IMR-90 (cell line): Measurements from ENCODE around the gene A4GALT.

ENCODE experiments used
- BHLHE40 ChIP-seq: fragments of 150-350 bp; IDR thresholded peaks from 2 replicates; pipeline ENCODE4 v1.6.1; 2016; ENCODE audit warnings: mild to moderate bottlenecking, low read depth, low read length
- CEBPB ChIP-seq: IDR thresholded peaks from 2 replicates; pipeline ENCODE4 v1.6.1; 2012; ENCODE audit warnings: low read depth, low read length, improper control_type of control experiment
- CHD1 ChIP-seq: IDR thresholded peaks from 2 replicates; pipeline ENCODE4 v1.6.1; 2012; ENCODE audit warnings: low read depth, low read length, improper control_type of control experiment
- MAFK ChIP-seq: IDR thresholded peaks from 2 replicates; pipeline ENCODE4 v1.6.1; 2012; ENCODE audit warnings: low read depth, low read length, improper control_type of control experiment
- MXI1 ChIP-seq: IDR thresholded peaks from 2 replicates; pipeline ENCODE4 v1.6.1; 2012; ENCODE audit warnings: low read depth, mild to moderate bottlenecking, low read length, moderate library complexity, borderline replicate concordance
- POLR2A ChIP-seq: IDR thresholded peaks from 2 replicates; pipeline ENCODE4 v1.6.1; 2012; ENCODE audit warnings: mild to moderate bottlenecking, low read depth, low read length
- RCOR1 ChIP-seq: IDR thresholded peaks from 2 replicates; pipeline ENCODE4 v1.6.1; 2012; ENCODE audit warnings: mild to moderate bottlenecking, low read length, improper control_type of control experiment; ENCODE audit not compliant: insufficient replicate concordance
- SMC3 ChIP-seq: fragments of 150-350 bp; IDR thresholded peaks from 2 replicates; pipeline ENCODE4 v1.6.1; 2016; ENCODE audit warnings: low read depth, mild to moderate bottlenecking, antibody characterized with exemption, low read length, moderate library complexity
- TF ChIP-seq, protein P1 (sequence below): conservative IDR thresholded peaks from 2 replicates; pipeline ENCODE4 v1.5.1; 2012; ENCODE audit warnings: mild to moderate bottlenecking, low read depth, low read length, improper control_type of control experiment
- TF ChIP-seq, protein P2 (sequence below): fragments of 150-350 bp; IDR thresholded peaks from 2 replicates; pipeline ENCODE4 v1.6.1; 2017; ENCODE audit warnings: mild to moderate bottlenecking, antibody characterized with exemption, low read length, low read depth

DNA sequence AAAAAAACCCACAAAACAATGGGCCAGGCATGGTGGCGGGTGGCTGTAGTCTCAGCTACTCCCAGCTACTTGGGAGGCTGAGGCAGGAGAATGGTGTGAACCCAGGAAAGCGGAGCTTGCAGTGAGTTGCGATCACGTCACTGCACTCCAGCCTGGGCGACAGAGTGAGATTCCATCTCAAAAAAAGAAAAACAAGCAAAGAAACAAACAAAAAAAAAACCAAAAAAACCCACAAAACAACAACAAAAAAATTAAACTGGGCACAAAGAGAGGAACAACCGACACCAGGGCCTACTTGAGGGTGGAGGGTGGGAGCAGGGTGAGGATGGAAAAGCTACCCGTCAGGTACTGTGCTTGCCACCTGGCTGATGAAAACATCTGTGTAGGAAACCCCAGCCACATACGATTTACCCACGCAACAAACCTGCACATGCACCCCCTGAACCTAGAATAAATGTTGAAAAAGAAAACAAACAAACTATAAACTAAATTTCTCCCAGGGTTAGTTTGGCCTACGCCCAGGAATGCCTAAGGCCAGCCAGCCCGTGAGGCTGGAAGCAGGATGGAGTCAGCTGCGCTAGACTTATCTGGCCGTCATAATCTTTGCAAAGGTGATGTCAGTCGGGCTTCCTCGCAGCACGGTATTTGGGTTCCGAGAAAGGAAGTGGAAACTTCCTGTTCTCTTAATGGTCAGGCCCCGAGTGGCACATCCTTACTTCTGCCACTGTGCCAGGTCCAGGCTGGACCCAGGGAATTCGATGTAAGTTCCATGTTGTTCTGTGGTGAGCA, 49.6 kb downstream of the A4GALT start:
- TF ChIP-seq CHD1 (no peak), RCOR1 (no peak), SMC3 (no peak), CEBPB (no peak), MAFK (no peak), MXI1 (no peak), POLR2A (no peak), BHLHE40 (no peak)
- TF ChIP-seq, protein P1, sequence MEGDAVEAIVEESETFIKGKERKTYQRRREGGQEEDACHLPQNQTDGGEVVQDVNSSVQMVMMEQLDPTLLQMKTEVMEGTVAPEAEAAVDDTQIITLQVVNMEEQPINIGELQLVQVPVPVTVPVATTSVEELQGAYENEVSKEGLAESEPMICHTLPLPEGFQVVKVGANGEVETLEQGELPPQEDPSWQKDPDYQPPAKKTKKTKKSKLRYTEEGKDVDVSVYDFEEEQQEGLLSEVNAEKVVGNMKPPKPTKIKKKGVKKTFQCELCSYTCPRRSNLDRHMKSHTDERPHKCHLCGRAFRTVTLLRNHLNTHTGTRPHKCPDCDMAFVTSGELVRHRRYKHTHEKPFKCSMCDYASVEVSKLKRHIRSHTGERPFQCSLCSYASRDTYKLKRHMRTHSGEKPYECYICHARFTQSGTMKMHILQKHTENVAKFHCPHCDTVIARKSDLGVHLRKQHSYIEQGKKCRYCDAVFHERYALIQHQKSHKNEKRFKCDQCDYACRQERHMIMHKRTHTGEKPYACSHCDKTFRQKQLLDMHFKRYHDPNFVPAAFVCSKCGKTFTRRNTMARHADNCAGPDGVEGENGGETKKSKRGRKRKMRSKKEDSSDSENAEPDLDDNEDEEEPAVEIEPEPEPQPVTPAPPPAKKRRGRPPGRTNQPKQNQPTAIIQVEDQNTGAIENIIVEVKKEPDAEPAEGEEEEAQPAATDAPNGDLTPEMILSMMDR: no peak
- TF ChIP-seq, protein P2, sequence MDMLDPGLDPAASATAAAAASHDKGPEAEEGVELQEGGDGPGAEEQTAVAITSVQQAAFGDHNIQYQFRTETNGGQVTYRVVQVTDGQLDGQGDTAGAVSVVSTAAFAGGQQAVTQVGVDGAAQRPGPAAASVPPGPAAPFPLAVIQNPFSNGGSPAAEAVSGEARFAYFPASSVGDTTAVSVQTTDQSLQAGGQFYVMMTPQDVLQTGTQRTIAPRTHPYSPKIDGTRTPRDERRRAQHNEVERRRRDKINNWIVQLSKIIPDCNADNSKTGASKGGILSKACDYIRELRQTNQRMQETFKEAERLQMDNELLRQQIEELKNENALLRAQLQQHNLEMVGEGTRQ: no peak
